Fibroblast of skin of left quadriceps (primary cell): Measurements from ENCODE around the gene VSIR.

Experiments
- DNase-seq, 2 experiments: peaks; one replicate each; pipeline ENCODE4 v3.0.0-alpha.2; 2013; ENCODE audit warnings: low read depth in 2 of 2

Gene VSIR

DNA sequence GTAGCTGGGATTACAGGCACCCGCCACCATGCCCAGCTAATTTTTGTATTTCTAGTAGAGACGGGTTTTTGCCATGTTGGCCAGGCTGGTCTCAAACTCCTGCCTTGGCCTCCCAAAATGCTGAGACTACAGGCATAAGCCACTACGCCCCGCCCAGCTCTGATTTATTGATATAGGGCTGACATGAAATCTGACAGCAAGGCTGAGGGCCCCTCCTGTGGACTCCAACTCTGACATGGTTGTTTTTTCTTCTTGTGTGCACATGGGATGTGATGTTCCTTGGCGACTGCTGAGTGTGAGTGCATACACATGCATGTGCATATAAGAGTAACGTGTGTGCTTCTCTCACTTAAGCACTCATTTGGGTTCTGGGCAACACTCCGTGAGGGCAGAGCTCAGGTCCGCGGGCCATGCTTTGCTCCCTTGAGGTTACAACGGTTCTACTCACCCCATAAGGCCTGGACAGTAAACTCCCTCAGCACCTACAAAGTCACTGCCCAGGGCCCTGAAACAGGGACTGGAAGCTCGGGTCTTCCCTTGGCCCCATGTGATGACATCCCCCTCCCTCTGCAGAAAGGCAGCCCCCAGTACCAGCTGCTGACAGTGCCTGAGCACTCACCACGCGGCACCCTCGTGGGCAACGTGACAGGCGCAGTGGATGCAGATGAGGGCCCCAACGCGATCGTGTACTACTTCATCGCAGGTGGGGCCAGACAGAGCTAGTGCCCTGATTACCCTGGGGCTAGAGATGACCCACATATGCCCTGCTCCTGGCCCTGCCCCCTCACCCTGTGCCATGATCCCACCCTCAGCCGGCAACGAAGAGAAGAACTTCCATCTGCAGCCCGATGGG lies 33.6 kb upstream of the VSIR start:
- no peak for DNase-seq

DNA sequence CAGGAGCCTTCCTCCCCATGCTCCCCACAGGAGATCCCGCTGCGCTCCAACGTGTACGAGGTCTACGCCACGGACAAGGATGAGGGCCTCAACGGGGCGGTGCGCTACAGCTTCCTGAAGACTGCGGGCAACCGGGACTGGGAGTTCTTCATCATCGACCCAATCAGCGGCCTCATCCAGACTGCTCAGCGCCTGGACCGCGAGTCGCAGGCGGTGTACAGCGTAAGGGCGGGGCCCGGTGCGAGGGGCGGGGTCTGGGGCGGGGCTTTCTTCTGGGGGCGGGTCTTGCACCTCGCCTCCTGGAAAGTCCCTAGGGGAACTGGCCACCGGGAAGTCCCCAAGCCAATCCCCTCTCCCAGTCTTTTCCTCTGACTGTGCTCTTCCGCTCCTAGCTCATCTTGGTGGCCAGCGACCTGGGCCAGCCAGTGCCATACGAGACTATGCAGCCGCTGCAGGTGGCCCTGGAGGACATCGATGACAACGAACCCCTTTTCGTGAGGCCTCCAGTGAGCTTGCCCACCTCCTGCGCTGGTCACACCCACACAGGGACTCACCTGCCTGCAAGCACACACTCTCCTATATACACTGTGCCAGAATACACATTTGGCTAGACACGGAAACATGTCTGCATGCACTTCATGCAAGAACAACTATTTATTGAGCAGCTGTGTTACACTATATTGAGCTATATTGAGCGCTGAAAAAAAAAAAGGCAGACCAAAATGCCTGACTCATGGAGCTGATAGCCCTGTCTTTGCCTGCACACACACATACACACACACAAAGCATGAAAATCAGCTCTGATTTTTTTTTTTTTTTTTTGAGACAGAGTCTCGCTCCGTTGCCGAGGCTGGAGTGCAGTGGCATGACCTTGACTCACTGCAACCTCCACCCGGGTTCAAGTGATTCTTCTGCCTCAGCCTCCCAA lies 32.7 kb upstream of the VSIR start:
- peak in 1 of 2 experiments; percentile 2 for DNase-seq

DNA sequence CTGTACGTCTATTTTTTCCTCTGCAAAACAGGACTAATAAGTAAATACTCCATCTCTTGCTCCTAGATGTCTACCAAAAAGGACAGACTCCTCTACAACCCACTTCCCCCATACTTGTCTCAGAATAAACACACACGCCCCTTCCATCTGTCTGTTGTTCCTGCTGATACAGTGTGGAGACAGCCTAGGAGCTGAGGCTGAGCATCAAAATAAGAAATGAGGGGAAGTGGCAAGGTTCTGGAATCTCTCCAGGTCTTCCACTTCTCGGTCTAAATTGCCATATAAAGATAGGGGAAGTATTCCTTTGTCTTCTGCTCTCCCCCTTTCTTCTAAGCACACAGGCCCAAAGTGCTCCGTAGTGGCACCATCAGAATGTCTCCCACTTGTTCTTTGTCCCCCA lies 30.8 kb upstream of the VSIR start:
- DNase-seq: no peak

- DNase-seq: no peak
These were observed 29.6 kb upstream of the VSIR start for GRCh38 chr10:71802715-71803488.

- DNase-seq: no peak
These were observed 28.9 kb upstream of the VSIR start for GRCh38 chr10:71802235-71802634.

- DNase-seq: no peak
These were observed 28.0 kb upstream of the VSIR start for GRCh38 chr10:71801361-71801760.

- DNase-seq: no peak
These were observed 26.5 kb upstream of the VSIR start for GRCh38 chr10:71799608-71800453.

- no peak for DNase-seq
These were observed 25.8 kb upstream of the VSIR start for GRCh38 chr10:71799112-71799511.

DNA sequence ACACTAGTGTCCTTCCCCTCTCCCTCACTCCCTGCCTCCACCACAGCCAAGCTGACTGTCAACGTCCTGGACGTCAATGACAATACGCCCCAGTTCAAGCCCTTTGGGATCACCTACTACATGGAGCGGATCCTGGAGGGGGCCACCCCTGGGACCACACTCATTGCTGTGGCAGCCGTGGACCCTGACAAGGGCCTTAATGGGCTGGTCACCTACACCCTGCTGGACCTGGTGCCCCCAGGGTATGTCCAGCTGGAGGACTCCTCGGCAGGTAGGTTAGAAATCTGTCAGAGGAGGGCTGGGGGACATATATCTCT lies 24.9 kb upstream of the VSIR start:
- DNase-seq: no peak

GRCh38 chr10:71797533-71798307 lies 24.4 kb upstream of the VSIR start:
- no peak for DNase-seq

- no peak for DNase-seq
These were observed 23.6 kb upstream of the VSIR start for GRCh38 chr10:71796749-71797405.

DNA sequence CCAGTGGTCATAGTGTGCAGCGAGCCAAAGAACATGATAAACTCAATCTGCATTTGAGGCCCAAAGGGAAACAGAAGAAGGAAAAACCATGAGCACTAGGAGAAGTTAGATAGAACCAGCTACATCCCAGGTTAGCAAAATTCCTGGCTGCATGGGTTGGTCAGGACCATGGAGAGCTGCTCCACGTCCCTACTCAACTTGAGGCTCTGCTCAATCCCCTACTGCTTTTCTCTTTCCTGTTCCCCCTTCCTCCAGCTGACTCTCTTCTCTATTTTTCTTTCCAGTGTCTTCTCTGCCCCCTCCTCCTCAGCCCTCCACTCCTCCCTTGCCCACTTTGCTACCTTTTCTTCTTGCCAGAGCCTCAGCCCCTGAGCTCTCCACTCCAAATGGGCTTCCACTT lies 21.9 kb upstream of the VSIR start:
- no peak for DNase-seq

- DNase-seq: no peak
These were observed 17.6 kb upstream of the VSIR start for GRCh38 chr10:71790749-71791440.

DNA sequence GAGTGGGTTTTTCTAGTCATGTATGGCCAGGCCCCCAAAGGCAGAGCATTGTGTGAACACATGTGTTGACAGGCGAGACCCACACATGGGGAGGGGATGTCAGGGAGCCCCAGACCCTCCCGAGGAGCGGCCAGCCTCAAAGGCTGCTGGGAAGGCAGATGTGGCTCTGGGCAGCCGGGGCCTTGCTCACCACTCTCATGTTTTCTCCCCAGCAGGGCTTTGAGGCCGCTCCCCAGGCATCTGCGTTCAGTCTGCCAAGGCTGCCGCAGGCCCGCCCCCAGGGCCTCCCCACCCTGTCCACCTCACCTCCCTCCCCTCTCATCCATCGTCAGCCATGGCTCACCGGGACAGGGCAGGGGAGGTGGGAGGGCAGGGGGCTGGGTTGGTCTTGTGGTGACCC lies 16.6 kb upstream of the VSIR start:
- DNase-seq: no peak

- no peak for DNase-seq
These were observed 15.6 kb upstream of the VSIR start for GRCh38 chr10:71788954-71789353.

- no peak for DNase-seq
These were observed 11.5 kb upstream of the VSIR start for GRCh38 chr10:71784679-71785272.

DNA sequence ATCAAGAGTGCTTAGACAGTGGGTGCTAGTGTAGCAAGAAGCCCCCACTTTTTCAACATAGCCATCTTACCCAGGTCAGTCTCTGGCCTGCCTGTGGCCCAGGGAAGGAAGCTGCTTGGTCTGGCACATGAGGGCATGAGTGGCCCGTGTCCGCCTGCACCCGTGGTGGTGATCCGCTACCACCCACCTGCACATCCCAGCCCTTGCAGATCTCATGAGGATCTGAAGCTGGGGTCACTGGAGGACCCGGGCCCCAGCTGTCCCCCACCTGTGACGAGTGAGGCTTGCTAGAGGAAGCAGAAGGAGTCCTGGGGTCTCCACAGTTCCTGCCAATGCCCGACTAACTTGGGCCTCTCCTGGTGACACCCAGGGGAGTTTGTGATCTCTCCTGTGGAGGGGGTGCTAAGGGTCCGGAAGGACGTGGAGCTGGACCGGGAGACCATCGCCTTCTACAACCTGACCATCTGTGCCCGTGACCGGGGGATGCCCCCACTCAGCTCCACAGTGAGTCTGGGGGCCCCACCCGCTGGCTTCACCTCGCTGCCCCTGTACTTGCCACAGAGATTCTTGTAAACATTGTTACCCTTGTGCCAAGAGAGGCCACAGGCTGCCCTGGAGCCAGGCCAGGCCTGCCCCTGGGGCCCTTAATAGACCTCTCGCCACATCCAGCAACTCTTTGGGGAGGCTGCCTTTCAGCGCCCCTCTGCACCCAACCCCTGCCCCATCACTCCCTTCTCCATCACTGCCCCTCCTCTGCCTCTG lies 10.8 kb upstream of the VSIR start:
- DNase-seq: no peak

DNA sequence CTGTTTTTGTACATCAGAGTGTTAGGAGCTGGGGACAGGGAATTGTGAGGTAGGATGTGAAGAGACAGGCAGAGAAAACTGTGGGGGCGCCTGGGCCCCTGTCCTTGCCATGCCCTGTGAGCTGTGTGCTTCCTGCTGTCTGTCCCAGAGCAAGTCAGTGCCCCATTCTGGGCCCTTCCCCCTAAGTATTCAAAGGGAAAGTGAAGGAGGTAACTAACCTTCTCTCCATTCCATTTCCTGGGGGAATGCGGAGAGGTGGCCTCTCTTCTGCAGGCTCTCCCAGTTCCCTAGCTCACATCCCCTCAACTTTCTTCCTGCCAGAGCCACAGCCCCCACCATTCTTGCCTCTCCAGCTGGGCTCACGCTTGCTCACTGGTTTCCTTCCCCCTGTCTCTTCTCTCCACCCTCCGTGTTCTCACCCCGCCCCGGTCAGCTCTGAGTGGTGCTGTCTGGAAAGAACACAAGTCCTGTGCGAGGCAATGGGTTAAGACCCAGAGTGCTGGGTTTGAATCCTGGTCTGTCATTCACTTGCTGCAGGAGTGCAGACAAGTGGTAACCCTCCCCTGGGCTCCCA lies 9.7 kb upstream of the VSIR start:
- DNase-seq: no peak
